Measurements from ENCODE around the gene RCN1. TPM values are rescaled to one million over a fixed set of nuclear protein-coding genes. Genes with fewer than 3 reads are reported as not detected.

The RCN1 gene
- total and polyA plus RNA-seq, 9 of the 15 experiments (the other 6 are each of a cell fraction or from before 2014, with no cell fraction given): 2.1 to 8.7 (median 7.2) TPM

- Histone ChIP-seq H2AFZ (ENCODE audit: low read depth, low read length) (no peak overlapping the region), H3K27me3 (ENCODE audit: control insufficient read depth in 2 of 2, insufficient read depth in 2 of 2, low read length in 2 of 2) (no peaks in the 10 kb centered on the region; a peak in 2 of 5 replicates), H3K79me2 (ENCODE audit: control insufficient read depth, insufficient read depth, low read length) (no peaks in the 10 kb centered on the region), H3K4me1 (replicated peaks in 1 of 2; ENCODE audit: control insufficient read depth in 2 of 2, insufficient read depth in 2 of 2, low read length in 2 of 2) (no peaks in the 10 kb centered on the region), H3K4me3 (no peak overlapping the region), H3K9me1 (ENCODE audit: control insufficient read depth, insufficient read depth, low read length) (no peaks in the 10 kb centered on the region), H3K9ac (ENCODE audit: insufficient read depth in 1 of 2, low read depth in 2 of 2, low read length in 2 of 2) (no peak overlapping the region), H3K4me2 (ENCODE audit: insufficient read depth, low read length) (no peak overlapping the region), H3K9me3 (replicated peaks; ENCODE audit: control insufficient read depth, insufficient read depth, low read depth, low read length) (no peaks in the 10 kb centered on the region), H3K36me3 (ENCODE audit: control insufficient read depth, insufficient read depth, low read length) (no peaks in the 10 kb centered on the region), H3K27ac (ENCODE audit: extremely low read depth, low read depth, low read length) (no peak overlapping the region), H4K20me1 (replicated peaks; ENCODE audit: control insufficient read depth, insufficient read depth, low read length) (no peaks in the 10 kb centered on the region)
- intact Hi-C loops (cut with micrococcal nuclease): no loop called here
- DNase-seq (ENCODE audit: extremely low read depth in 1 of 4, low spot score in 3 of 4) (no peak), FAIRE-seq (no peak), ATAC-seq (no peak)
- TF ChIP-seq ZNF780A (CRISPR knock-in tag; IDR thresholded peaks at IDR 0.05): no peak
- no peak for TF ChIP-seq BCL6 (CRISPR knock-in tag; IDR thresholded peaks at IDR 0.05)
- no peak for TF ChIP-seq MCM5 (IDR thresholded peaks at IDR 0.05; ENCODE audit: low read depth)
- no peak for TF ChIP-seq KDM1A (IDR thresholded peaks at IDR 0.05)
- TF ChIP-seq CXXC5 (CRISPR knock-in tag; IDR thresholded peaks at IDR 0.05): no peak
- TF ChIP-seq TAF7 (tag; IDR thresholded peaks at IDR 0.05): no peak
- no peak for TF ChIP-seq NR2C2 (CRISPR knock-in tag; IDR thresholded peaks at IDR 0.05)
- no peak for TF ChIP-seq NR2C2 (tag; IDR thresholded peaks at IDR 0.05)
- TF ChIP-seq TARDBP (IDR thresholded peaks at IDR 0.05): no peak
- TF ChIP-seq HEY1 (CRISPR knock-in tag; IDR thresholded peaks at IDR 0.05; ENCODE audit: borderline replicate concordance): no peak
- TF ChIP-seq, protein P1, sequence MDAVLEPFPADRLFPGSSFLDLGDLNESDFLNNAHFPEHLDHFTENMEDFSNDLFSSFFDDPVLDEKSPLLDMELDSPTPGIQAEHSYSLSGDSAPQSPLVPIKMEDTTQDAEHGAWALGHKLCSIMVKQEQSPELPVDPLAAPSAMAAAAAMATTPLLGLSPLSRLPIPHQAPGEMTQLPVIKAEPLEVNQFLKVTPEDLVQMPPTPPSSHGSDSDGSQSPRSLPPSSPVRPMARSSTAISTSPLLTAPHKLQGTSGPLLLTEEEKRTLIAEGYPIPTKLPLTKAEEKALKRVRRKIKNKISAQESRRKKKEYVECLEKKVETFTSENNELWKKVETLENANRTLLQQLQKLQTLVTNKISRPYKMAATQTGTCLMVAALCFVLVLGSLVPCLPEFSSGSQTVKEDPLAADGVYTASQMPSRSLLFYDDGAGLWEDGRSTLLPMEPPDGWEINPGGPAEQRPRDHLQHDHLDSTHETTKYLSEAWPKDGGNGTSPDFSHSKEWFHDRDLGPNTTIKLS (IDR thresholded peaks at IDR 0.05; ENCODE audit: borderline replicate concordance, low read depth): no peak
- no peak for TF ChIP-seq MXI1 (IDR thresholded peaks at IDR 0.05; ENCODE audit: low read depth, low read length)
- no peak for TF ChIP-seq ESRRB (CRISPR knock-in tag; IDR thresholded peaks at IDR 0.05; ENCODE audit: borderline replicate concordance)
- TF ChIP-seq, protein P2, sequence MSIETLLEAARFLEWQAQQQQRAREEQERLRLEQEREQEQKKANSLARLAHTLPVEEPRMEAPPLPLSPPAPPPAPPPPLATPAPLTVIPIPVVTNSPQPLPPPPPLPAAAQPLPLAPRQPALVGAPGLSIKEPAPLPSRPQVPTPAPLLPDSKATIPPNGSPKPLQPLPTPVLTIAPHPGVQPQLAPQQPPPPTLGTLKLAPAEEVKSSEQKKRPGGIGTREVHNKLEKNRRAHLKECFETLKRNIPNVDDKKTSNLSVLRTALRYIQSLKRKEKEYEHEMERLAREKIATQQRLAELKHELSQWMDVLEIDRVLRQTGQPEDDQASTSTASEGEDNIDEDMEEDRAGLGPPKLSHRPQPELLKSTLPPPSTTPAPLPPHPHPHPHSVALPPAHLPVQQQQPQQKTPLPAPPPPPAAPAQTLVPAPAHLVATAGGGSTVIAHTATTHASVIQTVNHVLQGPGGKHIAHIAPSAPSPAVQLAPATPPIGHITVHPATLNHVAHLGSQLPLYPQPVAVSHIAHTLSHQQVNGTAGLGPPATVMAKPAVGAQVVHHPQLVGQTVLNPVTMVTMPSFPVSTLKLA (conservative IDR thresholded peaks at IDR 0.05): no peak
- TF ChIP-seq ZNF76 (CRISPR knock-in tag; IDR thresholded peaks at IDR 0.05; ENCODE audit: borderline replicate concordance): no peak
- TF ChIP-seq ESRRA (IDR thresholded peaks at IDR 0.05; ENCODE audit: borderline replicate concordance, low read depth): no peak
- TF ChIP-seq ZNF589 (CRISPR knock-in tag; IDR thresholded peaks at IDR 0.05; ENCODE audit: low read depth): no peak
- ChIA-PET POLR2A (interaction anchor here (1.4 kb wide), 1 partner anchor 10 kb away, joined by 4 read pairs; no protein-coding TSS in a partner anchor), CTCF (ENCODE audit: low intra/inter-chr PET ratio) (no interaction called here)
- no TSS peak for BruUV-seq (replicated peaks)
- in situ Hi-C loops (cut with MboI): no loop called here
- WGBS (ENCODE audit: insufficient coverage, low coverage, missing lambda C conversion rate): 3% methylated on average over 10 of the region's 10 CpGs
Observed at GRCh38 chr11:32113200-32113919, 22.5 kb downstream of the RCN1 start.
